CD4-positive, alpha-beta T cell treated with Interleukin-6 for 4 hours (primary cell): Measurements from ENCODE around the gene PTPRF.
"Not testable (repeated sequence)": the region's sequence is repeated elsewhere in the genome, so short reads cannot be mapped to it uniquely, and the experiment has no call there.

Experiments used
- DNase-seq: peaks from one replicate; pipeline ENCODE4 v3.0.0-alpha.2; 2020; ENCODE audit warnings: mixed read lengths

PTPRF gene

GRCh38 chr1:43538969-43539368, 8.3 kb downstream of the PTPRF start:
- DNase-seq, result no peak

GRCh38 chr1:43539726-43540434, 9.2 kb downstream of the PTPRF start:
- no peak for DNase-seq

- DNase-seq, result no peak
Measured at GRCh38 chr1:43540653-43541071, 10.0 kb downstream of the PTPRF start.

DNA sequence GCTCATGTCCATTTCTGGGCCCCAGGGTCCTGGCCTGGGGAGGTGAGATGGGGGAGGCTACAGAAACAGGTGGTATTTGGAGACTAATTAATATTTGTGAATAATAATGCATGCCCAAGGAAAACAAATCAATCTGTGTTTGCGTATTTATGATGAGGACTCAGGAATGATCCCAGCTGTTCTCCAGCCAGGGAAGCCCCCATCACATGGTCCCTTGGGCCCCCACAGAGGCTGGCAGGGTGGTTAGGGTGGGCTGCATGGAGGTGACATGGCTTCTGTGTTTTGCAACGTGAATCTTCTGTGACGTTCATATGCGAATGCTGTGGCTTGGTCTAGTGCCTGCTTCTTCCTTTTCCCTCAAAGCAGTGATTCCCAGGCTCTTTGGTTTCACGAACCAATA, 10.5 kb downstream of the PTPRF start:
- DNase-seq, result no peak

DNA sequence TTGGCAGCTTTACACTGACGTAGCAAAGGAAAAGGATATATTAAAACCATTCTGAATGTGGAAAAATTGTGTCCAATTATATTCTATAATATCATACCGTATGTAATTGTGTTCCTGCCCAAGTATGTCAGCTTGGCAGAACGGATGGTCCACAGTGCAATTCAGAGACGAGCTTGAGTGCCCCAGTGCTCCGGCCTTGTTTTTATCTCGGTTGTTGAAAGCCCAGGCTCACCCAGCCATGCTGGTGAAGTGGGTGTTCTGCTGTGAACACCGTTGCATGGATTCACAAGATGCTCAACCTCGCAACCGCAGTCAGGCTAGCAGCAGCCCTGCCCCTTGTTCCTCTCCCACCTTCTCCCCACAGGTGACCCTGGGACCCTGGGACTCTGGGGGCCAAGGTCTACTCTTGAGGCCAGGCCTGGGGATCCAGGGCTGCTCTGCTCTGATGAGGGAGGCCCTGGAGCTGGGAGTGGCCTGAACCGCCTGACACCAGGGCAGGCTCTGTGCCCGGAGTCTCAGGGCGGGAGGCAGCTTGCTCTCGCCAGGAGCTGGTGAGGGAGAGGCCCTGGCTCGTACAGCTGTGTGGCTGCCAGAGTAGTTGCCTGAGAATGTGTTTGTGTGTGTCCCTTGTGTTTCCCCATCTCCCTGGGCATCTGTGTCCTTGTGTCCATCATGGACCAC, 11.2 kb downstream of the PTPRF start:
- no peak for DNase-seq

DNA sequence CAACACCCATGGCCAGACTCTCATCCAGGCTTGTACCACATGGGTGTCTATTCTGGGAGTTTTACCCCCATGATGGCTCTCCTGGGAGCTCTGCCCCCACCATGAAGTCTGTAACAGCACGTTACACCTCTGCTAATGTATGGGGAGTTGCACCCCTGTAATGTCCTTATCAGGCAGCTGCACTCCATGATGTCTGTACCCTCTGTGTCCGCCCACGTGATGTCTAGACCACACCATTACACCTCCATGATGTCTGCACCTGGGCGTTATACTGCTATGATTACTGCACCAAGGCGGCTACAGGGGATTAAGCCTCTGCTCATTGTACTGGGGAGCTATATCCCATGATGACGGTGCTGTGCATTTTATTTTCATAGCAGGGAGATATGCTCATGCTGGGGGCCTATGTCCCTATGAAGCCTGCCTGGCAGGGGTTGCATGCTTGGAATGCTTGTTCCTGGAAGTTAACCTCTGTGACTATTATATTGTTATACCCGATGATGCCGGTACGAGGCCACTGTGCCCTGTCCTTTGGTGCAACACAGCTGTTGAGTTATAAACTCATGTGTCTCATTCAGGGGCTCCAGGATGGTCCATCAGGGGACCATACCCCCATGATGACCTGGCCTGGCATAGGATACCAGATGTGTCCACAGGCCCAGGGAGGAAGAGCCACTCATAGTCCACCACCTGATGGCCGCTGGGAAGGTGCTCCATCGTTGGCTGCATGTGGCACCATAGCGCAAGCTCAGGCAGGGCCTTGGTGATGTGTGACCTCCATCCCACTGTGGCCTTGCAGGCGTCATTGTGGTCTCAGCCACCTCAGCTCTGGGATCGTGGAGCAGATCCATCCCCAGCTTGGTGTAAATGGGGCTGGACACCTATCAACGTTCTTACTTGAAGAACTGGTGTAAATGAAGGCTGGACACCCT, 12.1 kb downstream of the PTPRF start:
- no peak for DNase-seq

GRCh38 chr1:43543567-43543966, 12.9 kb downstream of the PTPRF start:
- no peak for DNase-seq

- no peak for DNase-seq
Measured at GRCh38 chr1:43545339-43545694, 14.6 kb downstream of the PTPRF start.

GRCh38 chr1:43545695-43546387, 15.2 kb downstream of the PTPRF start:
- no peak for DNase-seq

DNA sequence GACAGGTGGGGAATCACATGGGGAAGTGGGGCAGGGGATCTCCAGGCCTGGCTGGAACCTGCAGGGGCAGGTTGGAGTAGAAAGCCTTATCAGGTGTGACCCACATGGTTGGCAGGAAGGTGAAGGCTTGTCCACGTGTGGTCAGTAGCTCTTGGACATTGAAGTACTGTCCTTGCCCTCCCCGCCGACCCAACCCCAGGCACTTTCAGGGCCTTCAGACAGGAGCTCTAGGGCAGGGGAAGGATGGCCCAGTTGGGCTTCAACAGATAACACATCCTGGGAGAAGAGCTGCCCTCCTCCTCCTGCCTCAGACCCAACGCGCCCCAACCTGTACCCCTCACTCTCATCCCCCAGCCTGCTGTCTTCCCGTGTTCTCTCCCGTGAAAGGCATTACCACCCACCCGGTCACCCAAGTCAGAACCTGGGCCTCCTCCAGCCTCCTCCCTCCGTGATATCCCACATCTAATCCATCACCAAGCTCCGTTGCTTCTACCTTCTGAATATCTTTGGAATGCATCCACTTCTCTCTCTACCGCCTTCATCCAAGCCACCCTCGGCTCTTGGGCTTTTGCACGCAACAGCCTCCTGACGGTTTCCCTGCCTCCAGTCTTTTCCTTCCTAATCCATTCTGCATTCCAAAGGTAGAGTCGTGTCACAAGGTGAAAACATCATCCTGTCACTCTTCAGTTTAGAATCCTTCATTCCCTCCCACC, 15.9 kb downstream of the PTPRF start:
- DNase-seq, result no peak

GRCh38 chr1:43547538-43548072, 16.9 kb downstream of the PTPRF start:
- no peak for DNase-seq

DNA sequence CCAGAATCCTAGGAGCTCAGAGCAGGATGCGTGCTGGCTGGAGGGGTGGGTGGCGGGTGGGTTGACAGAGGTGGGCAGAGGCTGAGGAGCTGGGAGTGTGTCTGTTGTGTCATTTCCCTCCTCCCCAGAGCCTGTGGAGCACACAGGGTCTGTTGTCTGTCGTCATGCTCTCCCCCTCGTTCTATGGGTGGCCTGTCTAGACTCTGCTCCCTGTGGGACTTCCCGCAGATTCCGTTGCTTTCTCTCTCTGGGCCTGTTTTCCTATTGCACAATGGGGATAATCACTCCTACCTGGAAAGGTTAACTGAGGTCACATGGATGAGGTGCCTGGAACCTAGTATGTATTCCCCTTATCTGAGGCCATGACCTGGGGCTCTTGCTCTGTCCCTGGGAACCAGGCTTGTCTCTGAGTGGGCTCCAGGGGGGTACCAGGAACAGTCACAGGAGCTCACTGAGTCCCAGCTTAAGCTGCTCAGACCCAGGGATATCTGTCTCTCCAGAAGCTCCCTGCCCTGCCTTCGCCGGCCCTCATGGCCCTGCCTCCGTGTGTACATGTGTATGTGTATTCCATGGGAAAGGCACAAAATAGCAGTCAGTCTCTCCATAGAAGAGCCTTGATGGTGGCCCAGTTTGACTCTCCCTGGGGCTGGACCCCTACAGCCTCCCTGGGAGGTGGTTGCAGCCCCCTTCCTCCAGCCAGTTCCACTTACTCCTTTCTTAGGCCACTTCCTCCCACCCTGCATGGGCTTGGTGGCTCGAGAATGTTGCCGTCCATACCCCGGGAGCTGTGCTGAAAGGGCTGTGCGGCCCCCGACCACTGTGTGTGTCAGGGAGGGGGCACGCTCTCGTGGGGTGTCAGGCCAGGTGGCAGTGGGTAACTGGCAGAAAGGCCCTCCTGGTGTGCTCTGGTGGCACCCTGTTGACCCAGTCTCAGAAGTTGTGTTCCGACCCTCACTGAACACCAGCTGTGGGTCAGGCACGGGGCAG, 17.9 kb downstream of the PTPRF start:
- DNase-seq, result no peak

- not testable (repeated sequence) for DNase-seq
Measured at GRCh38 chr1:43549394-43549793, 18.7 kb downstream of the PTPRF start.

DNA sequence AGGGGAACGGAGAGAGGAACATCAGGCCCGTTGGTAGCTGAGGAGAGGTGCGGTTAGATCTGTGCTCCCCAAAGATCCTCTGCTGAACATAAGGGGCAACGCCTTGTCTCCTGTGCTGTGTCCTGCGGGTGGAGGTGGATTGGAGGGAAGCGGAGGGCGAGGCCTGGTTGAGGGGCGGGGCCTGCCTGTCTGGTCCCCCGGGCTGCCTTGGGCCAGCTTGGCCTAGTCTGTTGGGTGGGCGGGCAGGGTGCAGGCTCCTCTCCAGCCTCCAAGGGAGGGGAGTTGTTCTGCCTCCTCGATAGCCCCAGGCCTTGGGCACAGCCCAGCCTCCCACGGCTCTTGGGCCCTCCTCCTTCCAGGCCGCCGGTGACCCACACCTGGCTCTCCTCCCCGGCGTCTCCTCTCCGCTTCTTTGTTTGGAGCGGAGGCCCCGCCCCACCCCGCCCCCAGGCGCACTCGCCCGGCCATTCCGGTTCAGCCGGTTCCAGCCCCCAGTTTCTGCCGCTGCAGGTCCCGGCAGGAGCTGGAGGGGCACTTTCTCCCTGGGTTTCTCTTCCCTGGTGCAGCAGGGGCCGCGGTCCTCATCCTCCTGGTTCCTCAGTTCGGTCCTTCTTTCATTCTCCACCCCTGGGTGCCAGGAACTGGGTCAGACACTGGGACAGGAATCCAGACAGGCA, 19.4 kb downstream of the PTPRF start:
- DNase-seq, result peak; percentile 46

DNA sequence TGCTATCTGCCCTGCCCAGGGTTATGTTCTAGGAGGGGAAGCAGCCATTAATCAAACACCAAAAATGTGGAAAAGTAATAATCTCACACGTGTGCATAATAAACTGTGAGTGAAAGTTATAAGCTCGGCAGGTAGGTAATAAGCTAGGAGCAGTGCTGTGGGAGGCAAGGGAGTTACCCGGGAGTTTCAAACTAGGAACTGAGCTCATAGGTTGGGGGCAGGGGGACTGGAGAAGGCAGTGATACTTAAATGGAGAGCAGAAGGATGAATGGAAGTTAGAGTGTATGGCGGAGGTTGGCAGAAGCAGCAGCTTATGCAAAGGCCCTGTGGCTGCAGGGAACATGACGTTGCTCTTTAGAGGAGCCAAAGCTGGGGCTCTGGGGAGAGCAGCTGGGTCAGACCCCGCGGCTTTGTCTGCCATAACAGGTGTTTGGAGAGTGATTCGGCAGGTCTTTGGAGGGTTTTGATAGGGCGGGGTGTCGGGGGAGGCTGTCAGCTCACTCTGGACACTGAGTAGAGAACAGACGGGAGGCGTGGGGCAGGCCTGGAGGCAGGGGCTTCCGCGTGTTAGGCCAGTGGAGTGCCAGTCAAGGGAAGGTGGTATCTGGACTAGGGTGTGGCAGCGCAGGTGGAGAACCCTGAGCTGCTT, 20.0 kb downstream of the PTPRF start:
- DNase-seq, result no peak

DNA sequence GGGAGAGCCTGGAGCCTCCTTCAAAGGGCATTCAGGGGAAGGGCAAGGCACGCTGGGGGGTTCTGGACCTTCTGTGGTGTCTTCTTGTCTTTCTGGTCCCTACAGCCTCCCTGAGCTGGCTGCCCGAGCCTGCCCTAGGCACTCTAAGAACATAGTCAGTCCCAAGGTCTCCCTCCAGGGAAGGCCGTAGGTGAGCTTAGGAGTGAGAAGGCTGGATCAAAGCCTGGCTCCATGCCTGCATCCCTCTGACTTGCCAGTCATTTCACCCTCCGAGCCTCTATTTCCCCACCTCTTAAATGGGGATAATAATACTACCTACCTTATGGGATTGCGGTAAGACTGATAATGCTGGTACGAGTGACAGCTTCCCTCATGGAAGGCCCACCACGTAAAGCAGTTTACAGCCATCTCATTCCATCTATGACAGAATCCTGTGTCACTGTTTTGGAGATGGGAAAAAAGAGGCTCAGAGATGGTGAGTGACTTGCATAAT, 20.8 kb downstream of the PTPRF start:
- no peak for DNase-seq

- no peak for DNase-seq
Measured at GRCh38 chr1:43552059-43552742, 21.5 kb downstream of the PTPRF start.

DNA sequence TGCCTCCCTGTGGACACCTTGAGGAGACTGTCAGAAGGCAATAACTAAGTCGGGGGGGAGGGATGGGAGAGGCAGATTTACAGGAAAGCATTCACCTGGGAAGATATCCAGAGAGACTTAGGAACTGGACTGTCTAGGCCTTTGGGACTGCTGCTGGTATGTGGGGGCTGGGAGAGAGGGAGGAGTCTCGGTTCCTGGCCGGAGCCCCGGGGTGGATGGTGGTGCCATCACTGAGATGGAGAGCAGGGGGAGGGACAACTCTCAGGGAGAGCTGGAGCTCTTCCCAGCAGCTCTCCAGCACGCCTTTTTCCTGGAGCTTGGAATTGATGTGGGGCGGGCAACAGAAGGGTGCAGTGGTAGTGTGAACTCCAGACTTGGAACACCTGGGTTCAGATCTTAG, 22.1 kb downstream of the PTPRF start:
- DNase-seq, result no peak
